HG02678 (cell line): Measurements from ENCODE around the gene CAMK4.
"Not testable (repeated sequence)": the region's sequence is repeated elsewhere in the genome, so short reads cannot be mapped to it uniquely, and the experiment has no call there.

Experiments
- ATAC-seq: cut with Tn5 transposase; IDR thresholded peaks from one replicate; pipeline ENCODE4 v1.9.1; 2021; ENCODE audit warnings: mild to moderate bottlenecking, moderate library complexity; ENCODE audit not compliant: unreplicated experiment

Gene CAMK4

DNA sequence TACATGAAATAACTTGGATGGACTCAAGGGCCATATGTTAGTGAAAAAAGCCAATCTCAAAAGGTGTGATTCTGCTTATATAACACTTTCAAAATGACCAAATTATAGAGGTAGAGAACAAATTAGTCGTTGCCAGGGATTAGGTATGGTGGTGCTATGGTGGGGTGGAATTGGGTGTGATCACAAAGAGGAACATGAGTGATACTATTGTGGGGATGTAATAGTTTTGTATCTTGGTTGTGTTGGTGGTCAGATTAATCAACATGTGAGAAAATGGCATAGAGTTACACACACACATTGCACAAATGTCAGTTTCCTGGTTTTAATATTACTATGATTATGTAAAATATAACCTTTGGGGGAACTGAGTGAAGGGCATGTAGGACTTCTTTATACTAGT lies 31.9 kb downstream of the CAMK4 start:
- ATAC-seq, result no peak

GRCh38 chr5:111257610-111258009 lies 33.4 kb downstream of the CAMK4 start:
- ATAC-seq, result not testable (repeated sequence)

DNA sequence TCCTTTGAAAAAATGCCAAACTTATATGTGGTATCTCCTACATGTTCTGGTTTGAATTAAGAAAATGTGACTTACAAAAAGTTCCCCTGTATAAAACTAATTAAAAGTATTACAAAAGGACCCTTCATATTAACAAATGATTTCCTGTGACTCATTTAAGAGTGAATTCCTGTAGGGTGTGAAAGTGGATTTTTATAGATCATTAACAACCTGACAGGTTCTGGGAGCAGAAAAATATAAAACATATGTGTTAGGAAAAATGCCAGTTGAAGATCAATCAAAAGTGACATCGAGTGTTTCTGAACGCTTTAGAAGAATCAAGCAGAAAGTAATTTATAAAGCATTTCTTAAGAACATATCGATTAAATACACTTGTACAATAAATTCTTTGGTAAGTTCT lies 35.5 kb downstream of the CAMK4 start:
- no peak for ATAC-seq

DNA sequence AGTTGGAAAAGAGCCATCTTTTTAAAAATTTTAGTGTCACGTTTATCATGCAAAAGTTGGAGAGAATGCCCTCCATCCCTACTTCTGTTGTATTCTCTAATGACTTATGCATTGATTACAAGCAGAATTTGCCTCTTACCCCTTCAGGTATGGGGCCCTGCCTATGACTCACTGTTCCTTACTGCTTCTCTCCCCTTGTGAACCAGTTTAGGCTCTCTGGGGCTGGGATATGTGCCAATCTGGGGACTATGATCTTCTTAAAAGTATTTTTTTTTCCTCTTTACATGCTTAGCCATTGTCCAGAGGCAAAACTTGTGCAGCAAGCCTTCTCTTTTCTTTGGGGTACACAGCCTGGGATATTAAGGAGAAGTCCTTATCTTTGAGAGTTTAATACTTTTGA lies 37.4 kb downstream of the CAMK4 start:
- ATAC-seq, result no peak

- no peak for ATAC-seq
Observed at GRCh38 chr5:111262153-111262552, 38.0 kb downstream of the CAMK4 start.

GRCh38 chr5:111262815-111263214 lies 38.6 kb downstream of the CAMK4 start:
- ATAC-seq, result no peak

DNA sequence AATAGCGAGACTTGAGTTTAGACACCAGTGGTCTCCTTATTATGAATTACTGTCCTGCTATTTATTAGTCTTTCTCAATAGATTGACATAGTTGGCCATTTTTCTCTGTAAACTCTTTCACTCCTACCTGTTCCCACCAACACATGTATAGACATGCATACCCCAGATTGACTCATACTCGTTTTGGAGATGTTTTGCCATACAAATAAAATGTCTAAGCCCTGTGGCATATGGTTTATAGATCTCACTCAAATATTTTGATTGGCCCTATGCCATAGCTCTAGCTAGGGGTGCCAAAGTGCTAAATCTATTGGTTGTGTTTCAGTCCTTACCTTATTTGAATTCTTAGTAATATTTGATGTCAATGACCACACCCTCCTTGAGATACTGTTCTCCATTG lies 42.3 kb downstream of the CAMK4 start:
- ATAC-seq, result no peak

GRCh38 chr5:111268300-111268699 lies 44.1 kb downstream of the CAMK4 start:
- ATAC-seq, result no peak

DNA sequence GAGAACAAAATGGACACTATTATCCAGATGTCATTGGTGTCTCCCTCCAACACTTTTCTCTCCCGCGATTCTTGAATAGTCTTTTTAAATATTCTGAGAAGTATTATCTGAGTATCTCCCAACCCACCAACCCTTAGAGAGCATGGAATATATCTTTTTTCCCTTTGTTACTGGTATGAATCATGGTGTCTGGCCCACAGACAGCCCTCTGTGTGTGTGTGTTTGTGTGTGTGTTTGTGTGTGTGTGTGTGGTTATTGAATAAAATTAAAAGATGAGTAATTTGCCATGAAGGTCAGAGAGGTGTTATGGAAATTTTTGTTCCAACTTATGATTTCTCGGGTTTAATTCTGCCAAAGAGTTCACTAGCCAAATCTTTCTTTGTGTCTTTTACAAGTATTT lies 47.7 kb downstream of the CAMK4 start:
- ATAC-seq, result no peak

DNA sequence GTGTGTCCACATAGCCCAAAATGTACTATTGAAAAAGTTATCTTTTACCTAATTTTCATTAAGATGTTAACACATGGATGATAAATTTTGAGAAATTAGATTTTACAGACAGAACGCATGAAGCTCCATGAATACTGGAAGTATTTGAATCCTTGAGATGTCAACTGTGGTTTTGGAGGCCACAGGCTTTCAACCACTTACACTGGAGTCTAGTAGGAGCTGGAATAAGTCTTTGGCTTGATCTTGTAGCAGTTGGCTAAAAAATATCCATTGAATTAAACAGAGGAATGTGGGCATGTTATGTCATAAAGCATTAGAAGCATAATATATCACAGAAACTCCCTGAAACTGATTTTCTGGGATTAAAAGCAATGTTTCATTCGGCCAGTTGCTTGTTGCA lies 52.9 kb downstream of the CAMK4 start:
- no peak for ATAC-seq

- peak; percentile 98 for ATAC-seq
Observed at GRCh38 chr5:111278858-111279504, 54.8 kb downstream of the CAMK4 start.

- ATAC-seq, result no peak
Observed at GRCh38 chr5:111280282-111280951, 56.2 kb downstream of the CAMK4 start.

DNA sequence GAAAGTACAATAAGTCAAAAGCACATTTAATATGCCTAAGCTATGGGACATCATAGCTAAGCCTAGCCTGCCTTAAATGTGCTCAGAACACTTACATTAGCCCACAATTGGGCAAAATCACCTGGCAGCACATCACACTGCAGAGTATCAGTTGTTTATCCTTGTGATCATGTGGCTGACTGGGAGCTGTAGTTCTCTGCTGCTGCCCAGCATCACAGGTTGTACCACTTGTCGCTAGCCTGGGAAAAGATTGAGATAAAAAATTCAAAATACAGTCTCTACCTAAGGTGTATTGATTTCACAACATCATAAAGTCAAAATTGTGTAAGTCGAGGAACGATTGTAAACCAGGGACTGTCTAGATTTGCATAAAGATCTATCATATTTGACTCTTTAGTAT lies 58.6 kb downstream of the CAMK4 start:
- ATAC-seq, result no peak

DNA sequence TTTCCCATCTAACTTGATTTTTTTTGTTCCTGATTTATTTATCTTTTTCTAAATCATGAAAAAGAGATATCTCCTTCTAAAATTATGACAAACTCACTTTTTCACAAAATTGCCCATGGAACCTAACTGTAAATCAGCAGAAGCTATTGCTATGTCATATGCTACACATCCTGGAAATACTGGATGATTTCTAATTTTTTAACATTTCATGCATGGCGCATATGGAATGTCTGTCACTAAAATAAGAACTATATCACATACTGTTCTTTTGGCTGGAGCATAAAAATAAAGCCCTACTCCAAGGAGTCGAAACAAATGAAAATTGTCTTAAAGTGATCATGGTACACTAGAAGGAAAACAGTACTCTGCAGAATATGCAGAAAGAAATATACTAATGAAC lies 60.6 kb downstream of the CAMK4 start:
- ATAC-seq, result no peak

DNA sequence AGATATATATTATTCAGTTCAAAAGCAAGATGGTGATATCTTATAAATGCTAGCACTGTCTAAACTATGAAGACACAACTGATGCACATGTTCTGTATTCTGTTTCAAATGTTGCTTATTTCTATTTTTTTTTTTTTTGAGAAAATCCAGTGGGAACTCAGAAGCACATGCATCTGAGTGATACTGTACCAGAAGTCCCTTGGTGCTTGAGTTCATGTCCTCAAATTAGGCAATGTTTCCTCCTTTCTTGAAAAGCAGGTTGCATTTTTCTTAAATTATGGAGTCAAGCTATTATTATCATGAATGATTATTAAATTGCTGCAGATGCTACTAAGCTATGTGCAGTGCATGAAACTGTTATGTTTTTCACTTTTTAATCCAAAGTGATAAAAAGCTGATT lies 70.4 kb downstream of the CAMK4 start:
- ATAC-seq, result no peak

DNA sequence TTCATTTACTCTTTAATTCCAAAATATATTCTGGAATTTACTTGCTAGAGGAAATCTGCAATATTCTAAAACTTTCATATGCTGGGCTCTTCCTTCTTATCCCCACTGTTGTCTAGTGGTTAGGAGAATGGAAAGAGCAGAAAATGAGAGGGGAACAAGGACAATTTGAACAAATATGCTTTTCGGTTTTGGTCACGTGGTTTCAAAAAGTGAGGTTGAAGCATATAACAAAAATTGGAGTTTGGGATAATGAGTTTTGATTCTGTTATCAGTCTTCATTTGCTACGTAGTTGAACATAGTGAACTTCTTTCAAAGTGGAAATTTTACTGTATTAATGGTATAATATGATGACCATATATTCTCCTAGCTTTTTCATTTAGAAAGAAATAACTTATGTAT lies 71.5 kb downstream of the CAMK4 start:
- no peak for ATAC-seq

- ATAC-seq, result no peak
Observed at GRCh38 chr5:111296570-111296969, 72.4 kb downstream of the CAMK4 start.

- ATAC-seq, result no peak
Observed at GRCh38 chr5:111299067-111299481, 74.9 kb downstream of the CAMK4 start.

DNA sequence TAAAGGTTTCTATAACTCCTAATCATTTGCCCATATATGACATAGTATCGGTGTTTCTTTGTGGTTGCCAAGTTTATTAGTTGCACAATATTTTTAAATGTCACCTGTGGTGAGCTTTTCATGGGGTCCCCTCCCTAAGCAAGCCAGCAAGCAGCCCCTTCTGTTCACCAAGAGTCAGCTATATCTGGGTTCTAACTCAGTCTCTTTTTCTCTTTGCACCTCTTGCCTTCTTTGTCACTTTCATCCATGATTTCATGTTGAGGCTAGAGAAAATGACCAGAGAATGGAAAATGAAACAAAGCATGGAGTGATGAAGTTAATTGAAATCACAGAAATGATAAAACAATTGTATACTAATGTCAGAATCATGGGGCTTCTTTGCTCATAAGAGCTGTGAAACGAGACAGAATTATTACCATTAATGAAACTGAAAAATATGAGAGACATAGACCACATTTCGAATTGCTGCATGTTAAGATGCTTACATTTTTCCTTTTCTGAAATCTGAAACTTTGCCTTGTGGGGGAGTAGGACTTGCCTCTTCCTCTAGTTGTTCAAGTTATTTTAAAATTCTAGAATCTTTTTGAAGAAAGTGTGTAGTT lies 75.7 kb downstream of the CAMK4 start:
- ATAC-seq, result no peak

- no peak for ATAC-seq
Observed at GRCh38 chr5:111301264-111301663, 77.1 kb downstream of the CAMK4 start.

DNA sequence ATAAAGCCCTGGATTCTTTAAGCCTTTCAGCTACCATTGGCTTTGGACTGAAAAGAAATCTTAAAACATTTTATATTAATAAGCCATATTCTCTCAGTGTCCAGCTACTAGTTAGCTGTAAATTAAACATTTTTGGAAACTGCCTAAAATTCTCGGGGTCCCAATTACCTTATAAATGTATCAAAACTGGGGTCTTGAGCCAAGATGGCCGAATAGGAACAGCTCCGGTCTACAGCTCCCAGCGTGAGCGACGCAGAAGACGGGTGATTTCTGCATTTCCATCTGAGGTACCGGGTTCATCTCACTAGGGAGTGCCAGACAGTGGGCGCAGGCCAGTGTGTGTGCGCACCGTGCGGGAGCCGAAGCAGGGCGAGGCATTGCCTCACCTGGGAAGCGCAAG lies 77.9 kb downstream of the CAMK4 start:
- not testable (repeated sequence) for ATAC-seq

DNA sequence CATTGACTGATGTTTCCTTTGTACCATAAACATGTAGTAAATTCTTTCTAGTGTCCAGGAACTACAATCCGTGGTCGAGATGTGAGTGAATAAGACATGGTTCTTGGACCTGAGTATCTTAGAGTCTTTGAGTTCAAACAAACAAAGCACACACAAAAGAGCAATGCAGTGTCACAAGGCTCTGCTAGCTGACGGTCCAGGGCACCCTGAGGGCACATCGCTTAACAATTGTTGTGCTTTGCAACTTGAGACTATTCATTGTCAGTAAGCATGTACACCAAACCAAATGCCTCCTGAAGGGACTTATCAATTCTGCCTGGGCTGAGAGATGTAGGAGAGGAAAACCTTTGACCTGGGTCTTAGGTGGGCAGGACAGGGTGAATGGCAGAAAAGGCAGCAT lies 84.8 kb downstream of the CAMK4 start:
- no peak for ATAC-seq
